ENCODE results near the gene BCL2L13.
"Not testable (repeated sequence)": the region's sequence is repeated elsewhere in the genome, so short reads cannot be mapped to it uniquely, and the experiment has no call there.

The BCL2L13 gene

GRCh38 chr22:17751596-17751995 is 113.0 kb downstream of the BCL2L13 start:
- no peak for DNase-seq (ENCODE audit: low read depth)
- no peak overlapping the region for H3K4me3 ChIP-seq (ENCODE audit: control insufficient read depth, low read depth, low read length)
- no peak for TF ChIP-seq CTCF (conservative IDR thresholded peaks at IDR 0.05; ENCODE audit: control insufficient read depth, insufficient read depth, low read depth, low read length)

GRCh38 chr22:17753401-17753989 is 114.9 kb downstream of the BCL2L13 start:
- H3K4me3 ChIP-seq (ENCODE audit: control insufficient read depth, low read depth, low read length) = no peak overlapping the region
- peak; percentile 80 for DNase-seq (ENCODE audit: low read depth)
- no peak for TF ChIP-seq CTCF (conservative IDR thresholded peaks at IDR 0.05; ENCODE audit: control insufficient read depth, insufficient read depth, low read depth, low read length)

GRCh38 chr22:17754233-17754925 is 115.8 kb downstream of the BCL2L13 start:
- DNase-seq (ENCODE audit: low read depth) = no peak
- H3K4me3 ChIP-seq (ENCODE audit: control insufficient read depth, low read depth, low read length) = no peak overlapping the region
- TF ChIP-seq CTCF (conservative IDR thresholded peaks at IDR 0.05; ENCODE audit: control insufficient read depth, insufficient read depth, low read depth, low read length) = no peak

- no peak for DNase-seq (ENCODE audit: low read depth)
- no peak overlapping the region for H3K4me3 ChIP-seq (ENCODE audit: control insufficient read depth, low read depth, low read length)
- no peak for TF ChIP-seq CTCF (conservative IDR thresholded peaks at IDR 0.05; ENCODE audit: control insufficient read depth, insufficient read depth, low read depth, low read length)
Measured at GRCh38 chr22:17761138-17761488, 122.6 kb downstream of the BCL2L13 start.

- H3K4me3 ChIP-seq (ENCODE audit: control insufficient read depth, low read depth, low read length) = not testable (repeated sequence)
Measured at GRCh38 chr22:17763442-17763841, 124.9 kb downstream of the BCL2L13 start.

GRCh38 chr22:17764036-17764435 is 125.5 kb downstream of the BCL2L13 start:
- no peak for TF ChIP-seq CTCF (conservative IDR thresholded peaks at IDR 0.05; ENCODE audit: control insufficient read depth, insufficient read depth, low read depth, low read length)
- DNase-seq (ENCODE audit: low read depth) = no peak

More at GRCh38 chr22:17763442-17763841, 124.9 kb downstream of the BCL2L13 start:
- not testable (repeated sequence) for DNase-seq (ENCODE audit: low read depth)

GRCh38 chr22:17764852-17765251 is 126.3 kb downstream of the BCL2L13 start:
- not testable (repeated sequence) for DNase-seq (ENCODE audit: low read depth); H3K4me3 ChIP-seq (ENCODE audit: control insufficient read depth, low read depth, low read length)

More at GRCh38 chr22:17764036-17764435, 125.5 kb downstream of the BCL2L13 start:
- no peak overlapping the region for H3K4me3 ChIP-seq (ENCODE audit: control insufficient read depth, low read depth, low read length)
